ENCODE results near the gene PCBP2. TPM values are rescaled to one million over a fixed set of nuclear protein-coding genes. Genes with fewer than 3 reads are reported as not detected.

Gene PCBP2
- total and polyA plus RNA-seq, 8 donors: 634 to 1,132 (median 1,042) TPM

DNA sequence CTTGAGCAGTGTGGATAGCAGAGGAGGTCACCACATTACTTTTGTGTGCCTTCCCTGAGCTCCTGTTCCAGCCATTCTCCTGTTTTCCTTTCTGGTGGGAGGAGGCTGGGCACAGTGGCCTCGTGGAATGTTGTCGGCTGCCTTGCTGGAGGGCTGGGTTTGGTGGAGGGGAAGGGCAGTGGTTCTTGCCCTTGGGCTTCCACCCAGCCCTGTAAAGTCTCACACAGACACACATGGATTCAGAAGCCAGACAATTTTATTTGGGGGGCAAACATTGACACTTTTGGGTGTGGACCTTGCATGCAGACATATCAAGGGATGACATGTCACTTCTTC, 54.5 kb downstream of the PCBP2 start:
- Histone ChIP-seq H3K36me3 (peaks cover 0 to 59% of the 10 kb centered on the region in 2 donors), H3K27ac (no peak overlapping the region), H3K9me3 (no peaks in the 10 kb centered on the region), H3K4me3 (no peak overlapping the region), H3K4me1 (peaks cover 20 to 35% of the 10 kb centered on the region in 2 donors), H3K27me3 (no peaks in the 10 kb centered on the region)
- no peak for ATAC-seq
- DNase-seq: no peak
- TF ChIP-seq, protein P1, sequence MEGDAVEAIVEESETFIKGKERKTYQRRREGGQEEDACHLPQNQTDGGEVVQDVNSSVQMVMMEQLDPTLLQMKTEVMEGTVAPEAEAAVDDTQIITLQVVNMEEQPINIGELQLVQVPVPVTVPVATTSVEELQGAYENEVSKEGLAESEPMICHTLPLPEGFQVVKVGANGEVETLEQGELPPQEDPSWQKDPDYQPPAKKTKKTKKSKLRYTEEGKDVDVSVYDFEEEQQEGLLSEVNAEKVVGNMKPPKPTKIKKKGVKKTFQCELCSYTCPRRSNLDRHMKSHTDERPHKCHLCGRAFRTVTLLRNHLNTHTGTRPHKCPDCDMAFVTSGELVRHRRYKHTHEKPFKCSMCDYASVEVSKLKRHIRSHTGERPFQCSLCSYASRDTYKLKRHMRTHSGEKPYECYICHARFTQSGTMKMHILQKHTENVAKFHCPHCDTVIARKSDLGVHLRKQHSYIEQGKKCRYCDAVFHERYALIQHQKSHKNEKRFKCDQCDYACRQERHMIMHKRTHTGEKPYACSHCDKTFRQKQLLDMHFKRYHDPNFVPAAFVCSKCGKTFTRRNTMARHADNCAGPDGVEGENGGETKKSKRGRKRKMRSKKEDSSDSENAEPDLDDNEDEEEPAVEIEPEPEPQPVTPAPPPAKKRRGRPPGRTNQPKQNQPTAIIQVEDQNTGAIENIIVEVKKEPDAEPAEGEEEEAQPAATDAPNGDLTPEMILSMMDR (IDR thresholded peaks at IDR 0.05): no peak
- intact Hi-C loops (cut with DNase I): loop anchor here in 1 of 2 donors (10.0 kb wide), 1 partner anchor 182 kb away; the partner anchor contains the start of gene AAAS

DNA sequence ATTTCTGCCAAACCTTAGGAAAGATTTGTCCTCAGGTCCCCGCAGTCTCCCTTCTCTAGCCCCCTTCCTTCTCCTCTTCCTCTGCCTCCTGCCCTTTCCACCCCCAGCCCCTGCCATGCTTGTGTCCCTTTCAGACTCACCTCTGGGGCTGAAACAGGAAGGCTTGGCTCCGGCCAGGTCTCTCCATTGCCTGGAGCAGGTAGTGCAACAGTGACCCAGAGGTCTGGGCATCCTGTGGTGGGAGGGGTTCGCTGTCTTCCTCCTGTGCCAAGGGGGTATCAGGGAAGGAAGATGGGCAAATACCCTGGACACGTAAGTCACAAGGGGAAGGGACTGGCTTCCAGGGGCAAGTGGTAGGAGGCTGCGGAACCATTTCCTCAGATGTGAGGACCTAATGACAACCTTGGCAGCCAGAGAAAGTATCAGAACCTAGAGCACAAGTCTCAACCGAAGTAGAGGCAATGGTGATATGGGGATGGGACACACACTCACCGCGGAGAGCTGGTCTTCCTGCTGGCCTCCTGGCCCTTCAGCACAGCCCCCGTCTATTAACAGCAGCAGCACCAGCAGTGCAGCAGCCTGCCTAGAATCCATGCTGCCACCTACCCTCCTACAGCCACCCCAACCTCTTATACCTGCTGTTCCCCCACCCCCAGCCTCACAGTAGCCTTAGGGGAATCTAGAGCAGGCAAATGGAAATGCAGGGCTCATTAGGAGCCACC, 55.1 kb downstream of the PCBP2 start, which contains the start of gene NPFF:
Gene NPFF, minus strand, starts transcription at position 604 of the 722 bp plus-strand sequence. Its CDS starts 10 bp downstream, at position 594.
- TF ChIP-seq, protein P1 (IDR thresholded peaks at IDR 0.05): no peak
- peak within 1 kb of the TSS in 1 of 2 donors; percentile 18 for H3K27ac ChIP-seq
- peaks cover 14 to 29% of the 10 kb centered on the region in 2 donors for H3K4me1 ChIP-seq
- no peak for ATAC-seq
- intact Hi-C loops (cut with DNase I): loop anchor here in 1 of 2 donors (10.0 kb wide), 1 partner anchor 182 kb away; the partner anchor contains the start of gene AAAS
- peaks cover 0 to 65% of the 10 kb centered on the region in 2 donors for H3K36me3 ChIP-seq
- no peaks in the 10 kb centered on the region for H3K9me3 ChIP-seq
- H3K4me3 ChIP-seq: no peak within 1 kb of the TSS
- H3K27me3 ChIP-seq: no peaks in the 10 kb centered on the region
- DNase-seq: no peak

DNA sequence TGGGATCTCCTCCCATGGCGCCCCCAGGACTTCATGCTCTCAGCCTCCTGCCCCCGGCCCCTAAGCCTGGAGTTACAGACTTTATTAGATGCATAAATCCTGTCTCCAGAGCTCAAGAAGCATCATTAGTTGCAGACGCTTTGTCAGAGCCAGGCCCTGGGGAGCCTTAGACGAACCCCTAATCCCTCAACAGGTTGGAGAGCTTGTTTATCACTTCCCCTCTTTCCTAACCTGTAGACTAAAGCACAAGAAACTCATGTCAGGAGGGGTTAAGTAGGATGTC, 55.6 kb downstream of the PCBP2 start:
- TF ChIP-seq, protein P1 (IDR thresholded peaks at IDR 0.05): no peak
- Histone ChIP-seq H3K27ac (no peak overlapping the region), H3K27me3 (no peaks in the 10 kb centered on the region), H3K4me1 (peaks cover 12 to 24% of the 10 kb centered on the region in 2 donors), H3K9me3 (no peaks in the 10 kb centered on the region), H3K36me3 (peaks cover 0 to 70% of the 10 kb centered on the region in 2 donors), H3K4me3 (no peak overlapping the region)
- intact Hi-C loops (cut with DNase I): loop anchor here in 1 of 2 donors (10.0 kb wide), 1 partner anchor 183 kb away; the partner anchor contains the start of gene AAAS
- DNase-seq: no peak
- ATAC-seq: no peak

DNA sequence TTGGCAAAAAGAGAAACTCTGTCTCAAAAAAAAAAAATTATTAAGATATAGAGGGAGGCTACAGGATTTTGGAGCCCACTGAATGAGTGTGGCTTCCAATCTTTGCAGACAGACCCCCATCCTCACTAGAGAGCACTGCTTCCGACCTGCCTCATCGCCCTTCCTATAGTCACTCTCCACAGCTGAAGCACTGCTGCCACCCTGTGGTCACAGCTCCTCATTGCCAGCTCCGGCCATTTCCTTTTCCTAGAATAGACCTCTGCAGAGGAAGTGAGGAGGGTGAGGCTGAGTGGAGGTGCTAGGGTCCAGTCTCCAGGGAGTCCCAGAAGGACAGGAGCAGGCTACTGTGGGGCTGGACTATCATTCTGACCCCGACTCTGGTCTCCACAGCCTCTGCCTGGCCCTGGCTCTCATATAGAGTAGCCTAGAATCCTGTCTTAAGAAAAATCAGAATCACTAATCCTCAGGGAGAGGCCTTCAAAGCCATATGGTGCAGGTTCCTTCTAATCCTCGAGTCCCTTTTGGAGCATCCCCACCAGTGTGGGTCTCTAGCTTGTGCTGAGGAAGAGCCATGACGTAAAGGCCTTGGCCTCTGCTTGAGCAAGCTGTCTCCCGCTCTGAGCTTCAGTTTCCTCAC, 56.8 kb downstream of the PCBP2 start:
- intact Hi-C loops (cut with DNase I): loop anchor here in 1 of 2 donors (10.0 kb wide), 1 partner anchor 184 kb away; the partner anchor contains the start of gene AAAS
- H3K27ac ChIP-seq: peak overlapping the region in 1 of 2 donors; percentile 68

More for the DNA sequence above, 56.8 kb downstream of the PCBP2 start:
- ATAC-seq (peak; percentile 93), DNase-seq (peak; percentile 72 to 91 (median 85))
- TF ChIP-seq, protein P1 (IDR thresholded peaks at IDR 0.05): peak; percentile 86 to 90
- H3K27me3 ChIP-seq: no peaks in the 10 kb centered on the region
- H3K4me3 ChIP-seq: no peak overlapping the region
- H3K4me1 ChIP-seq: peaks cover 9 to 15% of the 10 kb centered on the region in 2 donors
- H3K36me3 ChIP-seq: peaks cover 0 to 80% of the 10 kb centered on the region in 2 donors
- H3K9me3 ChIP-seq: no peaks in the 10 kb centered on the region
